HAP-1 (cell line): Measurements from ENCODE around the gene ELMO1.

ENCODE experiments used
- DNase-seq, 2 experiments: peaks; one replicate each; pipeline ENCODE4 v3.0.0-alpha.2; 2016 to 2020; ENCODE audit warnings: low spot score in 2 of 2
- H3K27me3 ChIP-seq: fragments of 250-450 bp; sonication (Bioruptor Pico); 2 replicates; pipeline ENCODE4 v1.5.1; 2020; ENCODE audit warnings: low read depth, mild to moderate bottlenecking, moderate library complexity
- H3K36me3 ChIP-seq: fragments of 250-450 bp; sonication (Bioruptor Pico); replicated peaks from 2 replicates; pipeline ENCODE4 v1.5.1; 2020; ENCODE audit warnings: mild to moderate bottlenecking
- H3K4me1 ChIP-seq: fragments of 250-450 bp; sonication (Bioruptor Pico); 2 replicates; pipeline ENCODE4 v1.5.1; 2020; ENCODE audit warnings: mild to moderate bottlenecking
- H3K4me3 ChIP-seq: fragments of 250-450 bp; sonication (Bioruptor Pico); 2 replicates; pipeline ENCODE4 v1.5.1; 2020; ENCODE audit warnings: mild to moderate bottlenecking, moderate library complexity
- H3K9me3 ChIP-seq: fragments of 250-450 bp; sonication (Bioruptor Pico); 2 replicates; pipeline ENCODE4 v1.5.1; 2020; ENCODE audit warnings: mild to moderate bottlenecking, moderate library complexity
- in situ Hi-C: fragments of 300-500 bp; cut with MboI; formaldehyde crosslinking; loops from 3 replicates; pipeline ENCODE4 v1.14.3; 2020; ENCODE audit warnings: low sequenced_read_pairs, inconsistent platforms, mixed read lengths

The ELMO1 gene

GRCh38 chr7:37211097-37211880, 237.4 kb downstream of the ELMO1 start:
- Histone ChIP-seq H3K9me3 (no peaks in the 10 kb centered on the region), H3K4me1 (no peaks in the 10 kb centered on the region), H3K27me3 (0 out of 2 replicates have a peak, but pooled peaks cover 2% of the 10 kb centered on the region), H3K36me3 (no peaks in the 10 kb centered on the region), H3K4me3 (no peak overlapping the region)
- in situ Hi-C loops, result no loop called here
- DNase-seq, result no peak

GRCh38 chr7:37209195-37209594, 239.5 kb downstream of the ELMO1 start:
- in situ Hi-C loops, result no loop called here
- Histone ChIP-seq H3K36me3 (no peaks in the 10 kb centered on the region), H3K27me3 (0 out of 2 replicates have a peak, but pooled peaks cover 2% of the 10 kb centered on the region), H3K4me1 (no peaks in the 10 kb centered on the region), H3K9me3 (no peaks in the 10 kb centered on the region), H3K4me3 (no peak overlapping the region)
- no peak for DNase-seq

- in situ Hi-C loops, result no loop called here
- DNase-seq, result peak; percentile 38 to 49
- no peaks in the 10 kb centered on the region for H3K36me3 ChIP-seq
- H3K4me1 ChIP-seq, result no peaks in the 10 kb centered on the region
- H3K4me3 ChIP-seq, result no peak overlapping the region
- no peaks in the 10 kb centered on the region for H3K9me3 ChIP-seq
- H3K27me3 ChIP-seq, result 0 out of 2 replicates have a peak, but pooled peaks cover 2% of the 10 kb centered on the region
Measured at GRCh38 chr7:37208528-37208927, 240.1 kb downstream of the ELMO1 start.

- Histone ChIP-seq H3K4me3 (no peak overlapping the region), H3K9me3 (no peaks in the 10 kb centered on the region), H3K27me3 (0 out of 2 replicates have a peak, but pooled peaks cover 2% of the 10 kb centered on the region), H3K4me1 (no peaks in the 10 kb centered on the region), H3K36me3 (no peaks in the 10 kb centered on the region)
- DNase-seq, result no peak
- in situ Hi-C loops, result no loop called here
Measured at GRCh38 chr7:37206192-37206591, 242.5 kb downstream of the ELMO1 start.

- H3K27me3 ChIP-seq, result no peaks in the 10 kb centered on the region
- in situ Hi-C loops, result no loop called here
- no peaks in the 10 kb centered on the region for H3K4me1 ChIP-seq
- H3K9me3 ChIP-seq, result no peaks in the 10 kb centered on the region
- DNase-seq, result no peak
- H3K36me3 ChIP-seq, result no peaks in the 10 kb centered on the region
- H3K4me3 ChIP-seq, result no peak overlapping the region
Measured at GRCh38 chr7:37205451-37205850, 243.2 kb downstream of the ELMO1 start.

GRCh38 chr7:37201876-37202198, 246.8 kb downstream of the ELMO1 start:
- no peaks in the 10 kb centered on the region for H3K9me3 ChIP-seq
- H3K36me3 ChIP-seq, result no peaks in the 10 kb centered on the region
- no peaks in the 10 kb centered on the region for H3K27me3 ChIP-seq
- no peak for DNase-seq
- H3K4me3 ChIP-seq, result no peak overlapping the region
- H3K4me1 ChIP-seq, result no peaks in the 10 kb centered on the region
- in situ Hi-C loops, result no loop called here

GRCh38 chr7:37201003-37201875, 247.4 kb downstream of the ELMO1 start:
- Histone ChIP-seq H3K27me3 (no peaks in the 10 kb centered on the region), H3K4me3 (no peak overlapping the region), H3K36me3 (no peaks in the 10 kb centered on the region), H3K4me1 (no peaks in the 10 kb centered on the region), H3K9me3 (no peaks in the 10 kb centered on the region)
- in situ Hi-C loops, result no loop called here
- peak; percentile 63 to 79 for DNase-seq

- DNase-seq, result peak; percentile 63 to 86
- Histone ChIP-seq H3K27me3 (no peaks in the 10 kb centered on the region), H3K4me3 (no peak overlapping the region), H3K4me1 (no peaks in the 10 kb centered on the region), H3K36me3 (no peaks in the 10 kb centered on the region), H3K9me3 (no peaks in the 10 kb centered on the region)
- in situ Hi-C loops, result loop anchor here (5.0 to 25.0 kb wide), 3 partner anchors 212 to 727 kb away; no protein-coding TSS in a partner anchor
Measured at GRCh38 chr7:37198906-37199485, 249.7 kb downstream of the ELMO1 start.

GRCh38 chr7:37198041-37198905, 250.4 kb downstream of the ELMO1 start:
- in situ Hi-C loops, result loop anchor here (5.0 to 25.0 kb wide), 3 partner anchors 211 to 726 kb away; no protein-coding TSS in a partner anchor
- H3K4me3 ChIP-seq, result no peak overlapping the region
- DNase-seq, result peak in 1 of 2 experiments; percentile 3

GRCh38 chr7:37197108-37197507, 251.6 kb downstream of the ELMO1 start:
- H3K4me1 ChIP-seq, result no peaks in the 10 kb centered on the region
- H3K27me3 ChIP-seq, result no peaks in the 10 kb centered on the region
- no peak overlapping the region for H3K4me3 ChIP-seq
- no peak for DNase-seq
- in situ Hi-C loops, result loop anchor here (5.0 to 25.0 kb wide), 3 partner anchors 210 to 725 kb away; no protein-coding TSS in a partner anchor
- no peaks in the 10 kb centered on the region for H3K36me3 ChIP-seq
- H3K9me3 ChIP-seq, result no peaks in the 10 kb centered on the region

More at GRCh38 chr7:37198041-37198905, 250.4 kb downstream of the ELMO1 start:
- Histone ChIP-seq H3K27me3 (no peaks in the 10 kb centered on the region), H3K36me3 (no peaks in the 10 kb centered on the region), H3K4me1 (no peaks in the 10 kb centered on the region), H3K9me3 (no peaks in the 10 kb centered on the region)

- no peaks in the 10 kb centered on the region for H3K36me3 ChIP-seq
- no peaks in the 10 kb centered on the region for H3K4me1 ChIP-seq
- H3K27me3 ChIP-seq, result no peaks in the 10 kb centered on the region
- no peaks in the 10 kb centered on the region for H3K9me3 ChIP-seq
- no peak for DNase-seq
- in situ Hi-C loops, result loop anchor here (5.0 to 25.0 kb wide), 3 partner anchors 209 to 724 kb away; no protein-coding TSS in a partner anchor
- no peak overlapping the region for H3K4me3 ChIP-seq
Measured at GRCh38 chr7:37196676-37197075, 252.0 kb downstream of the ELMO1 start.

GRCh38 chr7:37195388-37195787, 253.3 kb downstream of the ELMO1 start:
- H3K9me3 ChIP-seq, result no peaks in the 10 kb centered on the region
- H3K27me3 ChIP-seq, result no peaks in the 10 kb centered on the region
- DNase-seq, result no peak
- no peak overlapping the region for H3K4me3 ChIP-seq
- no peaks in the 10 kb centered on the region for H3K36me3 ChIP-seq
- no peaks in the 10 kb centered on the region for H3K4me1 ChIP-seq
- in situ Hi-C loops, result loop anchor here (5.0 to 25.0 kb wide), 3 partner anchors 208 to 723 kb away; no protein-coding TSS in a partner anchor

GRCh38 chr7:37194943-37195342, 253.7 kb downstream of the ELMO1 start:
- no peaks in the 10 kb centered on the region for H3K27me3 ChIP-seq
- no peak for DNase-seq
- no peaks in the 10 kb centered on the region for H3K36me3 ChIP-seq
- H3K4me1 ChIP-seq, result no peaks in the 10 kb centered on the region
- no peaks in the 10 kb centered on the region for H3K9me3 ChIP-seq
- in situ Hi-C loops, result loop anchor here (5.0 to 25.0 kb wide), 3 partner anchors 208 to 723 kb away; no protein-coding TSS in a partner anchor
- no peak overlapping the region for H3K4me3 ChIP-seq
